PC-3 (cell line): Measurements from ENCODE around the gene HMGXB3. TPM values are rescaled to one million over a fixed set of nuclear protein-coding genes. Genes with fewer than 3 reads are reported as not detected.

Experiments
- ATAC-seq: fragments of 200-7000 bp; cut with Tn5 transposase; 2 replicates; pipeline ENCODE4 v1.9.1; 2020; ENCODE audit warnings: mild to moderate bottlenecking, moderate library complexity
- BruUV-seq: library from RNA; stranded (reverse); fragments of 400-500 nt; replicated peaks from 2 replicates; lab custom pipeline; 2021; lab: Mats Ljungman, UMichigan
- CTCF ChIA-PET: fragments of 300-600 bp; sonication (Branson Sonifier 250); formaldehyde crosslinking; loops from one replicate; lab custom pipeline; 2022; ENCODE audit warnings: antibody characterized with exemption; lab: Charles Lee
- POLR2A ChIA-PET: fragments of 300-600 bp; sonication (Branson Sonifier 250); formaldehyde crosslinking; loops from one replicate; lab custom pipeline; 2022; ENCODE audit warnings: antibody characterized with exemption; ENCODE audit not compliant: unreplicated experiment; lab: Charles Lee
- DNase-seq: peaks from one replicate; pipeline ENCODE4 v3.0.0-alpha.2; 2015
- H2AFZ ChIP-seq: fragments of 300-600 bp; sonication (generic); 2 replicates; pipeline ENCODE4 v1.6.0; 2016; ENCODE audit warnings: antibody characterized with exemption, low read length
- H3F3A ChIP-seq: fragments of 300-600 bp; sonication (generic); one replicate; pipeline ENCODE4 v1.6.0; 2017; ENCODE audit warnings: antibody characterized with exemption, low read length, control low read depth, mild to moderate bottlenecking; ENCODE audit not compliant: unreplicated experiment
- H3K27ac ChIP-seq: fragments of 300-600 bp; sonication (generic); 2 replicates; pipeline ENCODE4 v1.5.1; 2016; ENCODE audit warnings: mild to moderate bottlenecking, low read length
- H3K27me3 ChIP-seq: fragments of 300-600 bp; sonication (generic); 2 replicates; pipeline ENCODE4 v1.6.1; 2016; ENCODE audit warnings: low read length, mixed read lengths
- H3K36me3 ChIP-seq: fragments of 300-600 bp; sonication (generic); 2 replicates; pipeline ENCODE4 v1.6.1; 2016; ENCODE audit warnings: low read depth, mixed run types, low read length, mixed read lengths
- H3K4me1 ChIP-seq: fragments of 300-600 bp; sonication (generic); 2 replicates; pipeline ENCODE4 v1.5.1; 2016; ENCODE audit warnings: low read length; ENCODE audit not compliant: insufficient read depth
- H3K4me2 ChIP-seq: fragments of 300-600 bp; sonication (generic); 2 replicates; pipeline ENCODE4 v1.6.0; 2016; ENCODE audit warnings: low read length
- H3K4me3 ChIP-seq: fragments of 300-600 bp; sonication (generic); 2 replicates; pipeline ENCODE4 v1.5.1; 2016; ENCODE audit warnings: mild to moderate bottlenecking, low read length, mixed read lengths
- H3K79me2 ChIP-seq: fragments of 300-600 bp; sonication (generic); 2 replicates; pipeline ENCODE4 v1.6.1; 2017; ENCODE audit warnings: low read length, mixed read lengths
- H3K9ac ChIP-seq: fragments of 300-600 bp; sonication (generic); 2 replicates; pipeline ENCODE4 v1.6.0; 2016; ENCODE audit warnings: mild to moderate bottlenecking, low read length
- H3K9me2 ChIP-seq: fragments of 300-600 bp; sonication (generic); replicated peaks from 2 replicates; pipeline ENCODE4 v1.6.1; 2016; ENCODE audit warnings: mixed run types, low read length, mixed read lengths
- H3K9me3 ChIP-seq: fragments of 300-600 bp; sonication (generic); 2 replicates; pipeline ENCODE4 v1.6.1; 2016; ENCODE audit warnings: low read length, mixed read lengths
- H4K20me1 ChIP-seq: fragments of 300-600 bp; sonication (generic); 2 replicates; pipeline ENCODE4 v1.6.1; 2016; ENCODE audit warnings: low read length, mixed read lengths
- EZH2 ChIP-seq: fragments of 300-600 bp; sonication (generic); IDR thresholded peaks from one replicate; pipeline ENCODE4 v1.6.1; 2017; ENCODE audit warnings: antibody characterized with exemption, mild to moderate bottlenecking, low read length; ENCODE audit not compliant: unreplicated experiment
- EZH2phosphoT487 ChIP-seq: fragments of 300-600 bp; sonication (generic); IDR thresholded peaks from 2 replicates; pipeline ENCODE4 v1.6.1; 2018; ENCODE audit warnings: mild to moderate bottlenecking, antibody characterized with exemption, low read length, borderline replicate concordance
- intact Hi-C: fragments of 100-400 bp; cut with micrococcal nuclease; formaldehyde crosslinking; loops from 2 replicates; pipeline ENCODE4 v1.9.0; 2023
- total RNA-seq: library from RNA; depleted of rRNA; stranded (reverse); fragments of >200 nt; gene quantifications from 2 replicates; pipeline ENCODE4 v1.2.3, GENCODE V29; 2014
- TF ChIP-seq, protein P1 (sequence below): fragments of 300-600 bp; sonication (generic); conservative IDR thresholded peaks from 2 replicates; pipeline ENCODE4 v1.5.1; 2017; ENCODE audit warnings: antibody characterized with exemption, low read depth, mild to moderate bottlenecking, low read length

Gene HMGXB3
- total RNA-seq, 1 experiment from 2014 or later, result 56.6 TPM

DNA sequence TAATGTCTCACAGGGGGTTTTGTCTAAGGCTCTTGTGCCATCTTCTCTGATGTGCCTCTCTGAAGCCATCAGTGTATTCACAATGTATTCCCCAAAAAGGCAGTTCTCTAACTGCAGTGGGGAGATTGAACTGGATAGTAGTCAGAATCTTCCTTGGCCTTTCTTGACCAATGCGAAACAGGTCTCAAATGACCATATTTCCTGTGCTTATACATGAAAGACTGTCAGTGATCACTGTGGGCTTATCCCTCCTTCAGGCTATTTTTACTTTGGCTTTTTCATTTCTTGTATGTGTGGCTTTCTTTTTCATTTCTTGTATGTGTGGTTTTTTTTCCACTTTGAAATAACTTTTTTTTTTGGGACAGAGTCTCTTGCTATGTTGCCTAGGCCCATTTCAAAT lies 19.7 kb downstream of the HMGXB3 start:
- CTCF ChIA-PET, result no interaction called here
- Histone ChIP-seq H3K9ac (no peak overlapping the region), H3K4me2 (no peak overlapping the region), H3K36me3 (peaks cover 73% of the 10 kb centered on the region), H3K4me3 (no peak overlapping the region), H3K4me1 (peaks cover 57% of the 10 kb centered on the region), H3K79me2 (peaks cover 46% of the 10 kb centered on the region), H2AFZ (no peak overlapping the region), H3K27me3 (no peaks in the 10 kb centered on the region), H4K20me1 (peaks cover 17% of the 10 kb centered on the region), H3K27ac (no peak overlapping the region), H3K9me3 (no peaks in the 10 kb centered on the region), H3F3A (peaks cover 23% of the 10 kb centered on the region), H3K9me2 (no peaks in the 10 kb centered on the region)
- no peak for DNase-seq
- no TSS peak for BruUV-seq
- no peak for TF ChIP-seq EZH2phosphoT487
- TF ChIP-seq EZH2, result no peak
- TF ChIP-seq, protein P1, sequence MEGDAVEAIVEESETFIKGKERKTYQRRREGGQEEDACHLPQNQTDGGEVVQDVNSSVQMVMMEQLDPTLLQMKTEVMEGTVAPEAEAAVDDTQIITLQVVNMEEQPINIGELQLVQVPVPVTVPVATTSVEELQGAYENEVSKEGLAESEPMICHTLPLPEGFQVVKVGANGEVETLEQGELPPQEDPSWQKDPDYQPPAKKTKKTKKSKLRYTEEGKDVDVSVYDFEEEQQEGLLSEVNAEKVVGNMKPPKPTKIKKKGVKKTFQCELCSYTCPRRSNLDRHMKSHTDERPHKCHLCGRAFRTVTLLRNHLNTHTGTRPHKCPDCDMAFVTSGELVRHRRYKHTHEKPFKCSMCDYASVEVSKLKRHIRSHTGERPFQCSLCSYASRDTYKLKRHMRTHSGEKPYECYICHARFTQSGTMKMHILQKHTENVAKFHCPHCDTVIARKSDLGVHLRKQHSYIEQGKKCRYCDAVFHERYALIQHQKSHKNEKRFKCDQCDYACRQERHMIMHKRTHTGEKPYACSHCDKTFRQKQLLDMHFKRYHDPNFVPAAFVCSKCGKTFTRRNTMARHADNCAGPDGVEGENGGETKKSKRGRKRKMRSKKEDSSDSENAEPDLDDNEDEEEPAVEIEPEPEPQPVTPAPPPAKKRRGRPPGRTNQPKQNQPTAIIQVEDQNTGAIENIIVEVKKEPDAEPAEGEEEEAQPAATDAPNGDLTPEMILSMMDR, result no peak
- intact Hi-C loops, result no loop called here
- POLR2A ChIA-PET, result interaction anchor here (0.9 kb wide), 1 partner anchor 20 kb away, joined by 3 read pairs; the partner anchor contains the start of gene TIGD6
- no peak for ATAC-seq

DNA sequence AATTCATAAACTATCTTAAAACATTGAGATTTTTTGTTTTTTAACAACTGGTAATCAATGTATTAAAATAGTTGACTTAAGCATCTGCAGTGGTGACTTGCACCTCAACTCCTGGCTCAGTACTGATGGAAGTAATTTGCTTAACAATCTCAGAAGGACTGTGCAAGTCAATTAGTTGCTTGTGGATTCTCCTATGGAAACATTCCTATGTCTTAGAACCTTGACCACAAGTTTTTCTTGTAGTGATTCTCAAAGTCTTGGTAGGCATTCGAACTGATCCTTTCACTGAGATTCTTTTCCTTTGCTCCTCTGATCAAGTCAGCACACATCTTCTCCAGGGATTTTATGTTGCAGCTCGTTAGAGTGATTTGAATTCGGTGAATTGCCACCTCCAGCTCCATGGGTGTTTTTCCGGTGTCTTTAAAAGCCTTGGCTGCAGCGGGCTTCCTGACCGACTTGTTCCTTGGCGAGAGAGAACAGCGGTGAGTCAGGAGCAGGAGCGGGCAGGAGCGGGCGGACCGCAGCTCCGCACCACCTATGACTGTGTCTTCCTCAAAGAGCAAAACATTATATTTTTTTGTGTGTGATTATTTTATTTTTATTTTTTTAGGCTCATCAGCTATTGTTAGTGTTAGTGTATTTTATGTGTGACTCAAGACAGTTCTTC lies 21.1 kb downstream of the HMGXB3 start:
- Histone ChIP-seq H2AFZ (no peak overlapping the region), H3K9me3 (no peaks in the 10 kb centered on the region), H3K27me3 (no peaks in the 10 kb centered on the region), H3K4me1 (peaks cover 52% of the 10 kb centered on the region), H3F3A (peaks cover 20% of the 10 kb centered on the region), H3K79me2 (peaks cover 35% of the 10 kb centered on the region), H3K27ac (peak overlapping the region; percentile 79), H3K9ac (peak overlapping the region; percentile 28), H4K20me1 (peaks cover 17% of the 10 kb centered on the region), H3K4me3 (peak overlapping the region; percentile 27), H3K4me2 (peak overlapping the region; percentile 62), H3K9me2 (no peaks in the 10 kb centered on the region), H3K36me3 (peaks cover 68% of the 10 kb centered on the region)
- intact Hi-C loops, result loop anchor here (1.0 kb wide), 2 partner anchors 21 to 32 kb away; partner anchors contain the start of genes HMGXB3 and TIGD6
- CTCF ChIA-PET, result interaction anchor here (0.7 kb wide), 1 partner anchor 13 kb away, joined by 4 read pairs; no protein-coding TSS in a partner anchor
- ATAC-seq, result peak; percentile 77
- BruUV-seq, result no TSS peak
- peak; percentile 88 for DNase-seq
- TF ChIP-seq EZH2, result no peak
- TF ChIP-seq, protein P1, result no peak
- TF ChIP-seq EZH2phosphoT487, result no peak
- POLR2A ChIA-PET, result interaction anchor here (0.7 to 1.0 kb wide), 2 partner anchors 21 to 403 kb away, joined by 3 to 4 read pairs; partner anchors contain the start of genes HMGXB3 and TIGD6

DNA sequence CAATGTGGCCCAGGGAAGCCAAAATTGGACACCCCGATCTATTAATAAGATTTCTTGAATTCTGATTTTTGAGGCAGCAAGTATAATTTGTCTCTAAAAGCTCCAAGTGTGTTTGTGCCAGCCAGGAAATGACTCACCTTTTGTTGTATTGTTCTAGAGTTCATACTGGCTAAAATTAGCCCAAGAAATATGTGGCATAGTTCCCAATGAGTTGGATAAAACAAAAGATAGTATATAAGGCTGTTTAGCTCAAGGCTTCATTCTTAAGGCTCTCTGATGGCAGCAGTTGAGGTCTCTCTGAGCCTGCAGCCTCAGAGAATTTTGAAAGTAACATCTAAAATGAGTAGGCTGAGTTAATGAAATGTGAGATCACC lies 21.6 kb downstream of the HMGXB3 start:
- DNase-seq (peak; percentile 90), ATAC-seq (peak; percentile 48)
- POLR2A ChIA-PET, result interaction anchor here (0.7 to 1.0 kb wide), 2 partner anchors 15 to 22 kb away, joined by 3 to 5 read pairs; partner anchors contain the start of genes HMGXB3 and TIGD6
- Histone ChIP-seq H3K79me2 (peaks cover 35% of the 10 kb centered on the region), H3K4me2 (peak overlapping the region; percentile 62), H3K9me2 (no peaks in the 10 kb centered on the region), H3K27me3 (no peaks in the 10 kb centered on the region), H3F3A (peaks cover 15% of the 10 kb centered on the region), H3K27ac (peak overlapping the region; percentile 79), H2AFZ (no peak overlapping the region), H4K20me1 (peaks cover 14% of the 10 kb centered on the region), H3K9ac (peak overlapping the region; percentile 28), H3K9me3 (no peaks in the 10 kb centered on the region), H3K36me3 (peaks cover 73% of the 10 kb centered on the region), H3K4me3 (peak overlapping the region; percentile 27; the same call in 1 of the 2 replicates), H3K4me1 (peaks cover 47% of the 10 kb centered on the region)
- BruUV-seq, result no TSS peak
- intact Hi-C loops, result loop anchor here (1.0 kb wide), 2 partner anchors 22 to 31 kb away; partner anchors contain the start of genes HMGXB3 and TIGD6
- CTCF ChIA-PET, result interaction anchor here (0.7 kb wide), 1 partner anchor 13 kb away, joined by 4 read pairs; no protein-coding TSS in a partner anchor
- TF ChIP-seq, protein P1, result no peak
- TF ChIP-seq EZH2, result no peak
- TF ChIP-seq EZH2phosphoT487, result no peak
